Ovary (tissue), 9 donors: ENCODE measurements around the gene ARHGAP21. TPM values are rescaled to one million over a fixed set of nuclear protein-coding genes. Genes with fewer than 3 reads are reported as not detected.

ENCODE experiments used
- DNase-seq, 5 donors: peaks; one replicate each; pipeline ENCODE4 v3.0.0-alpha.2; 2019 to 2020
- H3K27ac ChIP-seq, 2 donors: fragments of 200-600 bp; one replicate each; pipeline versions ENCODE4 v1.5.1 to v1.8.0; 2019 to 2022
- H3K27me3 ChIP-seq: fragments of 200-600 bp; one replicate; pipeline ENCODE4 v1.8.0; 2022
- H3K36me3 ChIP-seq: fragments of 200-600 bp; sonication (generic); one replicate; pipeline ENCODE4 v1.5.1; 2019
- H3K4me1 ChIP-seq: one replicate; pipeline ENCODE4 v1.8.1; 2013; ENCODE audit warnings: mild to moderate bottlenecking, moderate library complexity; ENCODE audit not compliant: insufficient read depth
- H3K4me3 ChIP-seq: fragments of 200-600 bp; sonication (generic); one replicate; pipeline ENCODE4 v1.5.1; 2017
- H3K9me3 ChIP-seq, 2 donors: fragments of 200-600 bp in 1 of 2; sonication (generic) in 1 of 2; one replicate each; pipeline versions ENCODE4 v1.5.1 to v1.8.1; 2013 to 2019; ENCODE audit warnings: mild to moderate bottlenecking in 1 of 2, moderate library complexity in 1 of 2
- CTCF ChIP-seq, 3 donors: fragments of 450-650 bp in 2 of 3; fragments of 200-600 bp in 1 of 3; IDR thresholded peaks; one replicate each; pipeline versions ENCODE4 v1.5.1 to v1.8.0; 2016 to 2022; ENCODE audit warnings: antibody characterized with exemption in 3 of 3, mild to moderate bottlenecking in 1 of 3
- EP300 ChIP-seq: sonication (generic); formaldehyde crosslinking; IDR thresholded peaks from one replicate; pipeline ENCODE4 v1.6.1; 2017; ENCODE audit warnings: antibody characterized with exemption
- POLR2A ChIP-seq: fragments of 450-650 bp; IDR thresholded peaks from one replicate; pipeline ENCODE4 v1.6.1; 2017; ENCODE audit warnings: antibody characterized with exemption, mild to moderate bottlenecking, moderate library complexity
- WGBS, 3 donors: extraction: QIAGEN DNeasy Blood & Tissue Kit in 1 of 3; methylation state at CpG; one replicate each; pipeline versions ENCODE4 v1.1.5 to v1.1.7; 2013 to 2017; 5-methylcytosine and 5-hydroxymethylcytosine counted together
- intact Hi-C, 4 donors: fragments of 100-400 bp; cut with DNase I; formaldehyde crosslinking; loops; one replicate each; pipeline versions ENCODE4 v1.11.0 to v1.15.1; 2022 to 2023
- polyA plus RNA-seq, 2 donors: library from polyadenylated mRNA; stranded (reverse); fragments of 200-250 nt in 1 of 2; fragments of 350-450 nt in 1 of 2; fragmentation: Illumina TruSeq in 1 of 2; extraction: RNeasy Lipid Tissue Mini Kit (QIAGEN cat#74804) in 1 of 2; gene quantifications; one replicate each; pipeline ENCODE4 v1.2.3, GENCODE V29; 2013 to 2014
- total RNA-seq, 7 donors: library from RNA; depleted of rRNA in 2 of 7; stranded (reverse); fragments of >200 nt in 2 of 7; fragmentation: NEBNext Ultra II Directional in 3 of 7; extraction: Animal tissue kit (Norgen Biotek cat#: 25700) in 3 of 7; gene quantifications; one replicate each; pipeline versions ENCODE4 v1.1.0 to v1.2.4, GENCODE V29; 2016 to 2023
- donor health status: DM: no; HTN: no; CAD: no; lungs with moderate emphysema.
- donor health status: DM: no; HTN: no; CAD: no.
- donor health status: Bipolar disorder and iron deficiency.
- donor health status: DM: yes; HTN: yes; CAD: no.
- donor health status: DM: no; HTN: no; CAD: no.
- donor health status: DM: yes; HTN: yes; CAD: no.

Gene ARHGAP21
- total and polyA plus RNA-seq, 9 donors: 36.3 to 166 (median 82.6) TPM

GRCh38 chr10:24645022-24645421 is 78.7 kb downstream of the ARHGAP21 start:
- no peaks in the 10 kb centered on the region for H3K27me3 ChIP-seq
- DNase-seq: no peak
- no peaks in the 10 kb centered on the region for H3K36me3 ChIP-seq
- no peak overlapping the region for H3K27ac ChIP-seq
- no peaks in the 10 kb centered on the region for H3K9me3 ChIP-seq
- no peak overlapping the region for H3K4me3 ChIP-seq
- no peak for TF ChIP-seq EP300
- TF ChIP-seq CTCF (IDR thresholded peaks at IDR 0.05): no peak
- no peak for TF ChIP-seq POLR2A
- peaks cover 2% of the 10 kb centered on the region for H3K4me1 ChIP-seq
- intact Hi-C loops: loop anchor here in 3 of 4 donors (10.0 kb wide), 2 partner anchors 340 to 350 kb away; no protein-coding TSS in a partner anchor

GRCh38 chr10:24643679-24644209 is 79.9 kb downstream of the ARHGAP21 start:
- no peak overlapping the region for H3K27ac ChIP-seq
- intact Hi-C loops: loop anchor here (5.0 to 10.0 kb wide), 3 partner anchors 341 to 351 kb away; no protein-coding TSS in a partner anchor
- peaks cover 2% of the 10 kb centered on the region for H3K4me1 ChIP-seq
- H3K9me3 ChIP-seq: no peaks in the 10 kb centered on the region
- 85 to 90% (median 89%) methylated on average over 6 of the region's 6 CpGs for WGBS, 3 donors
- no peaks in the 10 kb centered on the region for H3K27me3 ChIP-seq
- no peak for DNase-seq
- H3K36me3 ChIP-seq: no peaks in the 10 kb centered on the region
- no peak overlapping the region for H3K4me3 ChIP-seq
- TF ChIP-seq CTCF (IDR thresholded peaks at IDR 0.05) (no peak), EP300 (no peak), POLR2A (no peak)

- intact Hi-C loops: loop anchor here (5.0 to 10.0 kb wide), 3 partner anchors 342 to 352 kb away; no protein-coding TSS in a partner anchor
- Histone ChIP-seq H3K9me3 (no peaks in the 10 kb centered on the region), H3K27me3 (no peaks in the 10 kb centered on the region), H3K4me3 (no peak overlapping the region), H3K27ac (no peak overlapping the region), H3K36me3 (no peaks in the 10 kb centered on the region), H3K4me1 (peaks cover 2% of the 10 kb centered on the region)
- 31 to 33% (median 33%) methylated on average over 6 of the region's 6 CpGs for WGBS, 3 donors
- no peak for DNase-seq
- TF ChIP-seq EP300 (no peak), POLR2A (no peak), CTCF (IDR thresholded peaks at IDR 0.05) (peak; percentile 32 to 70 (median 63))
These were observed 80.6 kb downstream of the ARHGAP21 start for GRCh38 chr10:24642921-24643678.

DNA sequence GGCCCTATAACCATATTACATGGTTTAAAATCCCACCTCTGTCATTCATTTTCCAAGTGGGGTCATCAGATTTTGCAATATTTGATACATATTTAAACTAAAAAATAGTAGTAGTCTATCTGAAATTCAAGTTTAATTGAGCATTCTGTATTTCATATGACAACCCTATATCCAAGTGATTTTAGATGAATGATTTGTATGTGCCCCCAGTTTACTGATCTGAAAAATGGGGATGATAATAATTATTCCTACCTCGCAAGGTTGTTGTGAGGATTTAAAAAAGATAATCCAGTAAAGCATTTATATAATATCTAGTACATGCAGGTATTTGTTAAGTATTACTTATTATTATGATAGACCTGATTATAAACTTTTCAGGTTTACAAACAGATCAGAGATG is 84.6 kb downstream of the ARHGAP21 start:
- H3K4me3 ChIP-seq: no peak overlapping the region
- TF ChIP-seq POLR2A: no peak
- H3K4me1 ChIP-seq: peaks cover 3% of the 10 kb centered on the region
- H3K27me3 ChIP-seq: no peaks in the 10 kb centered on the region
- intact Hi-C loops: no loop called here
- H3K36me3 ChIP-seq: no peaks in the 10 kb centered on the region
- 96 to 100% (median 97%) methylated on average over 1 of the region's 1 CpG for WGBS, 3 donors
- H3K27ac ChIP-seq: no peak overlapping the region
- H3K9me3 ChIP-seq: no peaks in the 10 kb centered on the region
- no peak for DNase-seq

DNA sequence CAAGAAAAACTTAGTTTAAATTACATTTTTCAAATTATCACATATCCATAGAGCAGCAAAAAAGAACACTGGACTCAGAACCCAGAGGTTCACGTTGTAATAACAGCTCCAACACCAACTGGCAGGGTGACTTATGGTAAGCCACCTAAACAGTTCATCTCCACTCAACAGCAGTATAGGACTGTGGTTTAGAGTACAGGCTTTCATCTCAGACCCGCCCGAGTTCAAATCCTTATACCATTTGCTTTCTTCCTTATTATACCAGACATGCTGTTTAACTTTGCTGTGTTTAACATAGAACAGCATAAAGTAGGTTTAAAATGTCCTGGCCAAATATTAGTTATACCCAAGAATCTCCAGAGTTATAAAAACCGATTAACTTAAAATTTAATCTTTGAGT is 97.9 kb downstream of the ARHGAP21 start:
- WGBS, 3 donors: 94 to 98% (median 95%) methylated on average over 4 of the region's 4 CpGs
- DNase-seq: no peak
- Histone ChIP-seq H3K4me3 (no peak overlapping the region), H3K27me3 (no peaks in the 10 kb centered on the region), H3K36me3 (no peaks in the 10 kb centered on the region), H3K27ac (no peak overlapping the region), H3K9me3 (no peaks in the 10 kb centered on the region), H3K4me1 (no peaks in the 10 kb centered on the region)
- TF ChIP-seq CTCF (IDR thresholded peaks at IDR 0.05): no peak
- no peak for TF ChIP-seq POLR2A
- TF ChIP-seq EP300: no peak
- intact Hi-C loops: no loop called here
